Stimulated activated CD4-positive, alpha-beta T cell treated with anti-CD3 and anti-CD28 coated beads, Interleukin-12 subunit alpha, Interleukin-12 subunit beta, amount 100 ng/mL, for 4 hours (primary cell): ENCODE results near the gene NUP42.
"Not testable (repeated sequence)": the region's sequence is repeated elsewhere in the genome, so short reads cannot be mapped to it uniquely, and the experiment has no call there.

ENCODE experiments used
- DNase-seq: peaks from one replicate; pipeline ENCODE4 v3.0.0-alpha.2; 2020

NUP42 gene, protein sequence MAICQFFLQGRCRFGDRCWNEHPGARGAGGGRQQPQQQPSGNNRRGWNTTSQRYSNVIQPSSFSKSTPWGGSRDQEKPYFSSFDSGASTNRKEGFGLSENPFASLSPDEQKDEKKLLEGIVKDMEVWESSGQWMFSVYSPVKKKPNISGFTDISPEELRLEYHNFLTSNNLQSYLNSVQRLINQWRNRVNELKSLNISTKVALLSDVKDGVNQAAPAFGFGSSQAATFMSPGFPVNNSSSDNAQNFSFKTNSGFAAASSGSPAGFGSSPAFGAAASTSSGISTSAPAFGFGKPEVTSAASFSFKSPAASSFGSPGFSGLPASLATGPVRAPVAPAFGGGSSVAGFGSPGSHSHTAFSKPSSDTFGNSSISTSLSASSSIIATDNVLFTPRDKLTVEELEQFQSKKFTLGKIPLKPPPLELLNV

DNA sequence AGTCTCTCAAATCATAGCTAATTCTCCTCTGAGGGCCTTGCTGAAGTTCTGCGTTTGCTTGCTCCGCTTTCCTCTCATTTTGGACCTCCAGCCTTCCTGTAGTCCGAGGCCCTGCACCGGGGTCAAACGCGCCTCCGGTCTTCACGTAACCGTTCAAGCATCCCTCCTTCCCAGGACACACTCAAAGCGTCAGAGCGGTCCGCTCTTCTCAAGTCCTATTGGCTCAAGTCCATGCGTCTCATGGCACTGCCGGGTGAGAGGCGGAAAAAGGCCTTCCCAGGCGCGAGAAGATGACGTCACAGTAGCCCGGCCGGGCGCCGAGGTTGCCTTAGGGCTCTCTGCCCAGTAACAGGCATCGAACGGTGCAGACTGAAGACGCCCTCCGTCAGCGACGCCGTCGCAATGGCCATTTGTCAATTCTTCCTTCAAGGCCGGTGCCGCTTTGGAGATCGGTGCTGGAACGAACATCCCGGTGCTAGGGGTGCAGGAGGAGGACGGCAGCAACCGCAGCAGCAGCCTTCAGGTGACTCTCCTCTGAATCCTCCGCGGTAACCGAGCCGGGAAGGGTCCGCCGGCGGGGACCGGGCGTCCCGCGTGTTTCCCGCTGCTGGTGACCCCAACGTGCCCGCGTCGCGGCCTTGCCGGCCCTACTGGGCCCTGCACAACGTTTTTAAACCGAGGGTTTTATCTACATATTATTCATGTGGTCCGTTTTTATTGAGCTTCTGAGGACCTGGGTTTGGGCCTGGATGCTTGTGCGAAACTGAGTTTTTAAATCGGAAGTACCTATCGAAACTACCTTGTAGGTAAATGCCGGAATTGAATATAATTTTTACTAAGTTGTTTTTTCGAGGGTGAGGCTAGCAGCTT is at the start of gene NUP42:
Gene NUP42, plus strand, starts transcription at position 365 of the 870 bp plus-strand sequence. Its CDS starts 38 bp downstream, at position 403.
- DNase-seq = peak; percentile 91

DNA sequence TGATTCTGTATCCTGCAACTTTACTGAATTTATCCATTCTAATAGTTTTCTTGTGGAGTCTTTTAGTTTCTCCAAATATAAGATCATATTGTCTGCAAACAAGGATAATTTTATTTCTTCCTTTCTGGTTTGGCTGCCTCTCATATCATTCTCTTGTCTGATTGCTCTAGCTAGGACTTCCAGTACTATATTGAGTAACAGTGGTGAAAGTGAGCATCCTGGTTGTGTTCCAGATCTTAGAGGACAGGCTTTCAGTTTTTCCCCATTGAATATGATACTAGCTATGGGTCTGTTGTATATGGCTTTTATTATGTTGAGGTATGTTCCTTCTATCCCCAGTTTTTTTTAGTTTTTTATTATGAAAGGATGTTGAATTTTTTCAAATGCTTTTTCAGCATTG is 48.1 kb upstream of the NUP42 start:
- DNase-seq = no peak

GRCh38 chr7:23135755-23136154 is 46.1 kb upstream of the NUP42 start:
- DNase-seq = no peak

GRCh38 chr7:23136216-23136615 is 45.6 kb upstream of the NUP42 start:
- no peak for DNase-seq

- DNase-seq = no peak
These were observed 24.2 kb upstream of the NUP42 start for GRCh38 chr7:23157679-23158078.

- no peak for DNase-seq
These were observed 23.3 kb upstream of the NUP42 start for GRCh38 chr7:23158546-23158945.

DNA sequence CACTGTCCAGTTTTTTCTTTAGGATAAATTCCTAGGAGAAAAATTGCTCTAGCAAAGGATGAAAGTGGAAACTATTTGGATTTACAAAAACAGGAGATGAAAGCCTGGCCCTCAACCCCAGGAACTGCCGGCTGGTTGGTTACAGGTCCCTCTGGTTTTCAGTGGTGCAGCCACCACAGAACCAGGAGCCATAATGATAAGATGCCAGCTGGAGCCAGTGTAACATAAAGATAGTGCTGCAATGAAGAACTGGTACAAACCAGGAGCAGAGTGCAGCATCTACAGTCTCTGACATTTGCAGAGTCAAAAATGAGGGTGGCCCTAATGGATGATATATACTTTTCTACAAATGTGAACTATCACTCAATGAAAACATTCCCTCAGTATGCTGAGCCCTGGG is 20.4 kb upstream of the NUP42 start:
- no peak for DNase-seq

DNA sequence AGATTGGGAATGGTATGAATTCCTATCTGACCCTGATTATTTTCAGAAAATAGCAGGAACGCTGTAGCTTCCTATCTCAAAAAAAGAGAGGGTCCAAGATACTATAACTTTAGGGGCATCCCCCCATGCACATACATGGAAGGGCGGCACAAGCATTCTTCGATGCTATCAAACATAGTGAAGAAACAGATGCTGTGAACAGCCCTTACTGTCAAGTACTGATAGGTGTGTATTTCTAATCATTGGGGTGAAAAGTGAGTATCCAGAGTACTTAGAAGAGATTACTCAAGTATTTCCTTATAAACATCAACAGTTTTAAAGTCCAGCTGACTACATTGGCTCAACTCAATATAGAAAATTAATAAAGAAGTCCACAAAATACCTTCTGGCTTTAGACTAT is 17.0 kb upstream of the NUP42 start:
- DNase-seq = no peak

- DNase-seq = no peak
These were observed 16.5 kb upstream of the NUP42 start for GRCh38 chr7:23165316-23165715.

DNA sequence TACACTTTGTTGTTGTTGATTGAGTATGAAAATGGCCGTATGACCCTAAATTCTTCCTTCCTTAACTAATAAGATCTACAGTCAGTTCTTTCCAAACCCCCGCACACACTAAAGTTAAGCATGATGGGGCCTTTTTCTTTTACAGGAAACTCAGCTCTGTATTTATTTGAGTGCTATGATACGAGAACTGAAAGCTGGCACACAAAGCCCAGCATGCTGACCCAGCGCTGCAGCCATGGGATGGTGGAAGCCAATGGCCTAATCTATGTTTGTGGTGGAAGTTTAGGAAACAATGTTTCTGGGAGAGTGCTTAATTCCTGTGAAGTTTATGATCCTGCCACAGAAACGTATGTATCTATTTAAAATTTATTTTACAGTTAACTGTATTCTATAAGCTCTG is 14.2 kb upstream of the NUP42 start:
- DNase-seq = no peak

DNA sequence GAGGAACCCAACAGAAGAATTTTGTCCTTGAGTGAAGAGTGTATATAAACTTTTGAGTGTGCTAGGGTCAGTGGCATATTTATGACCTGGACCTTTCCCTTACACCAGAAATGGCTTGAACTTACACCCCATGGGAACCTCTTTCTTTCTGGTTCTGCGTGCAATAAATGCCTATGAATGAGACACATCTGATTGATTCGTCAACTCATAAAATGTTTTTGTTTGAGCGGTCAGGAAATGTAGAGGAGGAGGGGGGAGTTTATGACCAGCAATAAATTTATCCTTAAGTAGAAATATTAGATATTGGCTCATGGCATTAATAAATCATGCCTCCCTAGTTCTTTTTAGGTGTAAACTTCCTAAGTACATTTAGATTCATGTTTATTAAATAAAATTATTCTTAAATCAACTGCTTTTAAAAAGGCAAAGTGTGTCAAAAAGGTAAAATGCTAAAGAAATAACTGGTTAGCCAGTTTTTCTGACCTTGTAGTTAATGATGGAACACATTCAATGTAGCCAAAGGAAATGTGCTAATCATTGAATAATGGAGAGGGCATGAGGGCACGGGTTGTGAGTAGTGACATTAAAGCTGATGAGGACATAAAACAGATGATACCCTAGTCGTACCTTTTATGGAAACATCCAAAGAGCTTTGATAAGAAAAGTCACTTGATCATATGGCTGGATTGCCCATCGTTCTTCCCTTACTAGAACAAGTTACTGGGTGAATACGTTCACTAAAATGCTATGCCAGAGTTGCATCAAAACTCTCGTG is 13.6 kb upstream of the NUP42 start:
- DNase-seq = no peak

- no peak for DNase-seq
These were observed 5.9 kb upstream of the NUP42 start for GRCh38 chr7:23175938-23176337.

DNA sequence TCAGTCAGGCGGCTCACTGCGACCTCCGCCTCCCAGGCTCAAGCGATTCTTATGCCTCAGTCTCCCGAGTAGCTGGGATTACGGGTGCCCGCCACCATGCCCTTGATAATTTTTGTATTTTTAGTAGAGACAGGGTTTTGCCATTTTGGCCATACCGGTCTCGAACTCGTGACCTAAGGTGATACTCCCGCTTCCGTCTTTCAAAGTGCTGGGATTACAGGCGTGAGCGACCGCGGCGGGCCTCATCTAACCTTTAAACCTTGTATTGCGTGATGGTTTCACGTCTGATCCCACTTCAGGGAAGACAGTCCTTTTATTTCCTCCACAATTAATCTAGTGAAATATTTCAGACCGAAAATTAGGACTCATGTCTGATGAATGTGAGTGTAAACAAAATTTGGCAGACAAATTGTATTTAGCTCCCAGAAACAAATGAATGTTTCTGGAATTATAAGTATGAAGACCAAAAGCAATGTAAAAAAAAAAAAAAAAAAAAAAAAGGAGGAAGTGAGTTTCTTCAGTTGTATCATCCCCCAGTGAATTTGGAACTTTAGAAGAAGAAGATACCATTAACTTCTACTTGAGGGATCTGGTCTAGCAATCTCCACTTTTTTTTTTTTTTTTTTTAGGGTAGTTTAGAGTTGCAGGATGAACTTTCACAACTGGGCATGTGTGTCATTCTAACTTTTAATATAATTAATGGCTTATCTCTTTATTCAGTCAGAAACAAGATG is 1.6 kb downstream of the NUP42 start:
- no peak for DNase-seq

DNA sequence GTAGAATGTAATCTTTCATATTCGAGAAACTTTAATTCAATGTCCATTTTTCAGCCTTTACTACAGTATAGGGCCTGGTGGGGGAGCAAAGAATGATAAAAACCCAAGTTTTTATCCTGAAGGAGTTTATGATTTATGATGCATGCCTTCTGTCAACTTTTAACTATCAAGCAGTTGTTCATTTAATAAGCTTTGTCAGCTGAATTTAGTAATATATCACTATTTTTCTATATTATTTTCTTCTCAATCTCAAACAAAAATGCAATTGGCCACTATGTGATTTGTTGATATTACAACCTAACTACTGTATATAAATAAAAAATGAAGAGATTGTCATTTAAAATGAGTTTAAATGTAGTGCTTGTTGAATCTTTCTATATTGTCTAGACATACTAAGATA is 2.4 kb downstream of the NUP42 start:
- DNase-seq = no peak

DNA sequence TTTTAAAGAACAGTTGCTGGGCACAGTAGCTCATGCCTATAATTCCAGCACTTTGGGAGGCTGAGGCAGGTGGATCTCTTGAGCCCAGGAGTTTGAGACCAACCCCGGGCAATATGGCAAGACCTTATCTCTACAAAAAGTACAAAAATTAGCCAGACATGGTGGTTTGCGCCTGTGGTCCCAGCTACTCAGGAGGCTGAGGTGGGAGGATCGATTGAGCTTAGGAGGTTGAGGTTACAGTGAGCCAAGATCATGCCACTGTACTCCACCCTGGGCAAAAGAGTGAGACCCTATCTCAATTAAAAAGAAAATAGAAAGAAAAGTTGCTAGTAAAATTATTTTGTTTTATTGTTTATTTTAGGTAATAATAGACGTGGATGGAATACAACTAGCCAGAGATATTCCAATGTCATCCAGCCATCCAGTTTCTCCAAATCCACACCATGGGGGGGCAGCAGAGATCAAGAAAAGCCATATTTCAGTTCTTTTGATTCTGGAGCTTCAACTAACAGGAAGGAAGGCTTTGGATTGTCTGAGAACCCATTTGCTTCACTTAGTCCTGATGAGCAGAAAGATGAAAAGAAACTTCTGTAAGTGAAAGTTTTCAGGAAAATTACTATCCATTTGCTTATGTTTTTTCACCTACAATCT is 3.0 kb downstream of the NUP42 start:
- DNase-seq = no peak

- no peak for DNase-seq
These were observed 4.1 kb downstream of the NUP42 start for GRCh38 chr7:23185980-23186379.

DNA sequence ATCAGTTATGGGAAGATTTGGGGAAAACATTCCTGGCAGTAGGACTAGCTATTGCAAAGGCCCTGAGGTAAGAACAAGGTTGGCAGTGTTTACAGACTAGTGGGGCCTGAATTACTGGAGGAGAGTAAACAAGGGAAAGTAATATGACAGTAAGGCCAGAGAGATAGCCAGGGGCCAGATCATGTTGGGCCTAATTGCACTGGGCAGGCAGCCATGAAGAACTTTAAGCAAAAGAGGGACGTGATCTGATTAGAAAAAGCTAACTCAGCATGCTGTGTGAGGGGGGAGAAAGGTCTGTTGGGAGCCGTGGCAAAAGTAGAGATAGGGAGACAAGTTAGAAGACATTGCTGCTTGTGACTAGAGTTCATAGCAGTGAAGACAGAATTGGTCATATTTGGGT is 9.2 kb downstream of the NUP42 start:
- DNase-seq = no peak

DNA sequence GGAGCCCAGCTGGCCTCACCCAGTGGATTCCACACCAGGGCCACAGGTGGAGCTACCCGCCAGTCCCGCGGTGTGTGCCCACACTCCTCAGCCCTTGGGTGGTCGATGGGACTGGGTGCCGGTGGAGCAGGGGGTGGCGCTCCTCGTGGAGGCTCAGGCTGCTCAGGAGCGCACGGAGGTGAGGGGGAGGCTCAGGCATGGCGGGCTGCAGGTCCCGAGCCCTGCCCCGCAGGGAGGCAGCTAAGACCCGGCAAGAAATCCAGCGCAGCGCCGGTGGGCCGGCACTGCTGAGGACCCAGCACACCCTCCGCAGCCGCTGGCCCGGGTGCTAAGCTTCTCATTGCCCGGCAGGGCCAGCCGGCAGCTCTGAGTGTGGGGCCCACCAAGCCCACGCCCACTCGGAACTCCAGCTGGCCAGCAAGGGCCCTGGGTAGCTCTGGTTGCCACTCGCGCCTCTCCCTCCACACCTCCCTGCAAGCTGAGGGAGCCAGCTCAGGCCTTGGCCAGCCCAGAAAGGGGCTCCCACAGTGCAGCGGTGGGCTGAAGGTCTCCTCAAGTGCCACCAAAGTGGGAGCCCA is 11.9 kb downstream of the NUP42 start:
- not testable (repeated sequence) for DNase-seq

DNA sequence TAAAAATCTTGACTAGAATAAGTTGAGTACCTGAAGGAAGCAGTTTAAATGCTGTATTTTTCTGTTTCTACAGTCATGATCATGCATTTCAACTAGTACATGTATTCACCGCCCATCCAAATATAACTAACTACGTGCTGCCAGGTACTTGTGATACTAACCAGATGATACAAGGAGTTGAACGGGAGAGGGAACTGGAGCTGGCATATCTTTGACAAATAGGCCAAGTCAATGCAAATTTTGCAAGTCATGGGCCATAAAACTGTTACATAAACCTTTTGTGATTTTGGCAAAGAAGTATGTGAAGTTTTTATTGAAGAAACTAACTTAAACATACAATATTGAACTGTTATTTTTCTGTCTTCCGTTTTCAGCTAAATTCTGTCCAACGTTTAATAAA is 14.5 kb downstream of the NUP42 start:
- DNase-seq = no peak

DNA sequence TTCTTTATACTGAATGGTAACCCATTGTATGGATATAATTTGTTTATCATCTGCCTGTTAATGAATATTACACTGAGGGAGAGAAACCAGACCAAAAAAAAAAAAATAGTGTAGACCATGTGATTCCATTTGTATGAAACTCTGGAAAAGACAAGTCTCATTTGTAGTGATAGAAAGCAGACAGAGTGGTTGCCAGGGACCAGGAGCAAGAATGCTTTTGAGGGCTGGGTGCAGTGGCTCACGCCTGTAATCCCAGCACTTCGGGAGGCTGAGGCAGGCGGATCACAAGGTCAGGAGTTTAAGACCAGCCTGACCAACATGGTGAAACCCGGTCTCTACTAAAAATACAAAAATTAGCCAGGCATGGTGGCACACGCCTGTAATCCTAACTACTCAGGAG is 15.9 kb downstream of the NUP42 start:
- DNase-seq = not testable (repeated sequence)

DNA sequence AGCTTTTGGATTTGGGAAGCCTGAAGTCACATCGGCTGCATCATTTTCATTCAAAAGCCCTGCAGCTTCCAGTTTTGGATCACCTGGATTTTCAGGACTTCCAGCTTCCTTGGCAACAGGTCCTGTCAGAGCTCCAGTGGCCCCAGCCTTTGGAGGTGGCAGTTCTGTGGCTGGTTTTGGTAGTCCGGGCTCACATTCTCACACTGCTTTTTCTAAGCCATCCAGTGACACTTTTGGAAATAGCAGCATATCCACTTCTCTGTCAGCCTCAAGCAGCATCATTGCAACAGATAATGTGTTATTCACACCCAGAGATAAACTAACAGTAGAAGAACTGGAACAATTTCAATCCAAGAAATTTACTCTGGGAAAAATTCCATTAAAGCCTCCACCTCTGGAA is 18.5 kb downstream of the NUP42 start:
- no peak for DNase-seq

DNA sequence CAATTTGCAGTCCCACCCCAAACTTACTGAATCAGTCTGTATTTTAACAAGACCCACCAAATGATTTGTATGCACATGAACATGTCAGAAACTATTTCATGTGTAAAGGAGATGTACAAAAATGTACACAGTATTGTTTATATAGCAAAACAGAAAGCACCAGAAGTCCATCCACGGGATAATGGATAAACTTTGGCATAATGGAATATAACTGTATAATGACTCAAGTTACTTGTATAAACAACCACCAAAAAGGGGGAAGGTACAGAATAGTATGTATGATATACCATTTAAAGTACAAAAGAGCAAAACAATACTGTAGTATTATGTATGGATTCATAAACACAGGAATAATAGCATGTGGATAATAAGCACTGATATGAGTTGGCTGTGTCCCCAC is 22.4 kb downstream of the NUP42 start:
- DNase-seq = no peak
